HG02623 (cell line): ENCODE measurements around the gene COL16A1.
A peak's percentile ranks its signal among the peaks of the same experiment; 100 is the strongest.

Experiments used
- ATAC-seq: cut with Tn5 transposase; IDR thresholded peaks from one replicate; pipeline ENCODE4 v1.9.1; 2021; ENCODE audit warnings: moderate library complexity; ENCODE audit not compliant: unreplicated experiment

The COL16A1 gene

GRCh38 chr1:31703431-31704270 lies at the start of gene COL16A1:
COL16A1 (minus strand) TSS chr1:31704017; CDS start chr1:31702193, 1,824 bp downstream.
- ATAC-seq = no peak

GRCh38 chr1:31752952-31753475 lies 49.2 kb upstream of the COL16A1 start:
- ATAC-seq = no peak

GRCh38 chr1:31752258-31752657 lies 48.4 kb upstream of the COL16A1 start:
- no peak for ATAC-seq

GRCh38 chr1:31751822-31752241 lies 48.0 kb upstream of the COL16A1 start:
- no peak for ATAC-seq

GRCh38 chr1:31750858-31751510 lies 47.2 kb upstream of the COL16A1 start:
- ATAC-seq = no peak

GRCh38 chr1:31749785-31750735 lies 46.2 kb upstream of the COL16A1 start:
- no peak for ATAC-seq

GRCh38 chr1:31748365-31748764 lies 44.5 kb upstream of the COL16A1 start:
- ATAC-seq = no peak

GRCh38 chr1:31747304-31747703 lies 43.5 kb upstream of the COL16A1 start:
- ATAC-seq = no peak

- no peak for ATAC-seq
These were observed 42.9 kb upstream of the COL16A1 start for GRCh38 chr1:31746687-31747086.

GRCh38 chr1:31745946-31746670 lies 42.3 kb upstream of the COL16A1 start:
- no peak for ATAC-seq

- no peak for ATAC-seq
These were observed 41.5 kb upstream of the COL16A1 start for GRCh38 chr1:31745096-31745945.

GRCh38 chr1:31744165-31744888 lies 40.5 kb upstream of the COL16A1 start:
- peak; percentile 55 for ATAC-seq

GRCh38 chr1:31742462-31743212 lies 38.8 kb upstream of the COL16A1 start:
- no peak for ATAC-seq

- ATAC-seq = no peak
These were observed 35.5 kb upstream of the COL16A1 start for GRCh38 chr1:31739346-31739745.

GRCh38 chr1:31736675-31737074 lies 32.9 kb upstream of the COL16A1 start:
- no peak for ATAC-seq

- ATAC-seq = no peak
These were observed 31.8 kb upstream of the COL16A1 start for GRCh38 chr1:31735571-31735970.

- ATAC-seq = no peak
These were observed 30.8 kb upstream of the COL16A1 start for GRCh38 chr1:31734582-31735107.
